ENCODE measurements around the gene PPDPF. TPM values are rescaled to one million over a fixed set of nuclear protein-coding genes. Genes with fewer than 3 reads are reported as not detected.

PPDPF gene
- total RNA-seq, 1 experiment from 2014 or later, result 263 TPM

DNA sequence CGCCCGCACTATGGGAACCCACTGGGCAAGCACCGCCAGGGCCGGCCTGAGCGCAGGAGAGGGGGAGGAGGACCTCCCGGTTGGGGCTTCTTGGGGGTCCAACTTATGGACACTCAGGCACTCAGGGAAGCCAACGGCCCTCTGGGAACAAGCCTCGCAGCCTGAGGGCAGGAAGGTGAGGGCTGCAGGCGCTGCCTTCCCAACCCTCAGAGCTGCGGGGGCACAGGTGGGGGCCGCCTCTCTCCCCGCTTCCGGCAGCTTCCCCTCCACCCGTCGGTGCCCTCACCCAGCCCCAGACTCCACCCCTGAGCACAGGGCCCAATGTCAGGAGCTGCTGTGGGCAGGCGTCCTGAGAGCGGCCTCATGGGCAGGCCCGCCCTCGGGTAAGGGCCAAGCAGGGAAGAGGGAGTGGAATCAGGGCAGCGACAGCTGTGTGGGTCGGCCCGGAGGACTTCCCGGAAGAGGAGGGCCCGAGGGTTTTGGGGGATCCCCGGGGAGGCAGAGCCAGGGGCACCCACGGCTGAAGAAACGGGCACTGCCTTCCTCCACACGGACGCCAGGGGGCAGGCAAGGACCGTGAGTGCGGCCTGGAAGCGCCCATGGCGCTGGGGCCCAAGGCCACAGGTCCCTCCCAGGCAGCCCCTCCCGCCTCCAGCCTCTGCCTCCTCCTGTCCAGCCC is 17.1 kb downstream of the PPDPF start:
- peak; percentile 78 for DNase-seq (ENCODE audit: low read depth)

DNA sequence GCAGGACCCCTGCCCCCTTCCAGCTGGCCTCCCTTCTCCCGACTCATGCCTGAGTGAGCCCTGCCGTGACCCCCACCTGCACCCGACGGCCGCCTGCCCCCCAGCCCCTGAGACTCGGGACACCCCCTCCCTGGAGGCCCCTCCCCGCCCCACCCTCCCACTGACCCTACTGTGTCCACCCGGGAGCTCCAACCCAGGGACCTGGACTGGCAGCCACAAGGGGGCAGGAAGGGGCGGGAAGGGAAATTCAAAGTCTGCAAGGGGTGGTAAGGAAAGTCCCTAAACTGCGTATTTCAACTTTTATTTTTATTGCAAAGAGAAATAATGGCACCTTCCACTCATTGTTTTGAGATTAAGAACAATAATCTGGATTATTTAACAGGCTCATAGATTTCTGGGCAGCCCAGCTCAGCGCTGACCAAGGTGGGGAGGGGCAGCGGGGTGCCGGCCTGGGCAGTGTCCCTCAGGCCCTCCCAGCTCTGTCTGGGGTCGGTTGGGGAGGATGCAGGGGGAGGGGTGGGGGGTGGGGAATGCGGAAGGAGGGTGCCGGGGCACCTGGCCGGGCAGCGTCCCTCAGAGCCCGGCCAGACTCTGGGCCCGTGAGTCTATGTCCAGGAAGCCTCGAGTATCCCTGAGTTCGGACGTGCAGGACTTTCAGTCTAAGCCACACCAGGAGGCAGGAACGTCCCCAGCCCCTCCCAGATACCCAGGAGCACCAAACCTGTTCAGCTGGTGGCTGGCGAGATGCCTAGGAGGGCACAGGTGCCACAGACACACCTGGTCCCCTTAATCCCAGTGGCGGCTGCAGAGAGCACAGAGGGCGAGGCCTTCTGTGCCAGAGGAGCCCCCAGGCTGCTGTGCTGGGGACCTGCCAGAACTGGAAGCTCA is 17.9 kb downstream of the PPDPF start:
- no peak for DNase-seq (ENCODE audit: low read depth)

DNA sequence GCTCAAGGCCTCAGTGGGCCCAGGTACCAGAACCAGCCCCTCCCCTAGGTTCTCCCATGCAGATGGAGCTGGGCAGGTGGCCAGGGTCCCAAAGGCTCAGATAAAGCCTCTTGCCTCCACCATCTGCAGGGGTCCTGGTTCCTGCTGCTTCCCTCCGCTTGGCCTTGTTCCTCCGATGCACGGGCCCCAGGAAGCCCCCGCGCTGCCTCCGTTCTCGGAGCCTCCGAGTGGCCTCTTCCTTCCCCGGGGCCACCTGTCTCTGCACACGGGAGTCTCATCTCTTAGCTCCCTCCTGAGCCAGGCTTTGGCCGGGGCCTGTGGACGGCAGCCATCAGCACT is 18.5 kb downstream of the PPDPF start:
- DNase-seq (ENCODE audit: low read depth), result no peak

DNA sequence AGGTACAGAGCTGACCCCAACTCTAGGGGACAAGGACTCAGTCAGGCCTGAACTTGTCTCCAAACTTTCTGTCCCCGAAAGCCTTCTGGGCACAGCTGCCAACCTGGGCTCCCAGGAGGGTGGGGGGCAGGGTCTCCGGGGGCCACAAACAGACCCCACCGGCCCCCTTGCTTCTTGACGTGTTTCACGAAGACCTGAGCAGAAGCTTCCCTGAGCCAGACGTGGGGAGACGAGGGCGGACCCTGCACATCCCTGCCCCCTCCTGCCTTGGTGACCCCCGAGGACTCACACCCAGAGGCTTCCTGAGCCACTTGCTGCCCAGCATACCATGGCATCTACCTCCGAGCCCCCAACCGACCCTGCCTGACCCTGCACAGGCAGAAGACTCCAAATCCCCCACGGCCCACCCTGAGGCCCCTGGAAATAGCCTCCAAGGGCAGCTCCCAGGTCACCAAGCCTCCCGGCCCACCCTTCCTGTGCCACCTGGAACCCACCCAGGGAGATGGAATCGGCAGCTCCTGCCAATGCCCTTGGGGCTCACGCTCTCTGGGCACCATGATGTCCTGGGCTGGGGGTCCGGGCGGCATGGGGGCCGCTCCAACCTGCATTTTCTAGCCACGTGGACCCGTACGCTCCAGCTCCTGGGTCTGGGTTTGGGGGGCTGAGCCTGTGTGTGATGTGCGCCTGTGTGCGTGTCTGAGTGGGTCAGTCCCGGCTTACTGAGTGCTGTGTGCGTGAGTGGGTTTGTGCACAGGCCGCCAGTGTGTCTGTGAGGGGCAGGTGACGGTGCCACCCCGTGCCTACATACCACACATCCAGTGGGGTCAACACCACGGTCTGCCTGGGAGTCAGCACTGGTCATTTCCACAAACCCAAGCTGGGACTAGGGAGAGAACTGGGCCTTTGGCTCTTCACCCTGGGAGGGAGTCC is 19.1 kb downstream of the PPDPF start:
- DNase-seq (ENCODE audit: low read depth), result no peak

DNA sequence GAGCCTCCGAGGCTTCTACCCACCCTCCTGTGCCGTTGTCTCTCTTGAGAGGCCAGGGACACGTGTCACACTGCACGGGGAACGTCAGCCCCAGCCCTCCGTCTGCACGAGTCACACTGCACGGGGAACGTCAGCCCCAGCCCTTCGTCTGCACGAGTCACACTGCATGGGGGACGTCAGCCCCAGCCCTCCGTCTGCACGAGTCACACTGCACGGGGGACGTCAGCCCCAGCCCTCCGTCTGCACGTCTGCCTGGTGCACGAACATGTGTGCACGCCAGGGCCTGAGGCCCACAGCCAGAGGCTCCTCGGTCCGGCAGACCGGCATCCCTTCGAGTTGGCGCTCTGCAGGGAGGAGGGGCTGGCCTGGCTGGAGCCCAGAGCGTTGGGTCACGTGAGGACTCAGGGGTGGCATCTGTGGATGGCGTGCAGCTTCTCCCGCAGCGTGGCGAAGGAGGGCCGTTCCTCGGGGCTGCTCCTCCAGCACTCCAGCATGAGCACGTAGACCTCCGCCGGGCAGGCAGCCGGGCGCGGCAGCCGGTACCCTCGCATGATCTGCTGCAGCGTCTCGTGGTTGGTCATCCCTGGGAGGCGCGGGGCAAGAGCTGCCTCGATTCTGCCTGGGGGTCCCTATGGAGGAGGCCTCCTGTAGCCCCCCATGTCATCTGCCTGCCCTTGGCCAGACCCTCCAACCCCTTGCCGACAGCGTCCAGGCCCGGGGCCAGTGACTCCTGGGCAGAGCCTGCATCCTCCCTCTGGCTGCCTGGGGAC is 20.0 kb downstream of the PPDPF start:
- DNase-seq (ENCODE audit: low read depth), result peak; percentile 28

DNA sequence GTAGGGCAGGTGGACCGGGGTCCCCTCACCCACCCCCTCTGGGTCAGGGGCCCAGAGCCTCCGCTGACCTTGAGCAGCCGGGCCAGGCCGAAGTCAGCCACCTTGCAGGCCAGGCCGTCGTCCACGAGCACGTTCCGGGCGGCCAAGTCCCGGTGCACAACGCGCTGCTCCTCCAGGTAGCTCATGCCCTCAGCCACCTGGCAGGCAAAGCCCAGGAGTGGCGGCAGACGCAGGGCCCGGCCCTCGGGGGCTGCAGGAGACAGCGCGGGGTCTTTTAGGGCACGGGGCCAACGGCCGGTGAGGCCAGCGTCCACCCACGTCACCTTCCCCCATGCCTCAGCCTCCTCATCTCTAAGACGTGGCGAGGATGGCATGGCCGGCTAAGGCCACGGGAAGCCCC is 20.8 kb downstream of the PPDPF start:
- no peak for DNase-seq (ENCODE audit: low read depth)

DNA sequence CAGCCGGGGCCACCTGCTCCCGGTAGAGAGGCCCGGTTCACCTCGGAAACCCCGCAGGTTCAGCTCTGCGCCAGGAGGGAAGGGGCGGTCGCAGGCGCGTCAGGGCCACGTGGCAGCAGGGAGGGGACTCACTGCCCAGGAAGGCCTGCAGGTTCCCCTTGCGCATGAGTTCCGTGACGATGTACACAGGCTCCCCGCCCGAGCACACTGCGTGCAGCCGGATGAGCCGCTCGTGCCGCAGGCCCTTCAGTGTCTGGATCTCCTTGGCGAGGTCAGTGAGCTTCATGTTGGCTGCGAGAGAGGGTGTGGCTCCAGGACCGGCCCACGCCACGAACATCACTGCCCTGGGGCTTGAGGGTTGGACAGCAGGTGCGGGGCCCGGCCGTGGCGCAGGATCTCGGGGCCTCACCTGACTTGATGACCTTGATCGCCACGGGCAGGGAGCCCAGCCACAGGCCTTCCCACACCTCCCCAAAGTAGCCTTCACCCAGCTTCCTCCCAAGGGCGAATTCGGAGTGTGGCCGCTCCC is 21.5 kb downstream of the PPDPF start:
- DNase-seq (ENCODE audit: low read depth), result no peak

DNA sequence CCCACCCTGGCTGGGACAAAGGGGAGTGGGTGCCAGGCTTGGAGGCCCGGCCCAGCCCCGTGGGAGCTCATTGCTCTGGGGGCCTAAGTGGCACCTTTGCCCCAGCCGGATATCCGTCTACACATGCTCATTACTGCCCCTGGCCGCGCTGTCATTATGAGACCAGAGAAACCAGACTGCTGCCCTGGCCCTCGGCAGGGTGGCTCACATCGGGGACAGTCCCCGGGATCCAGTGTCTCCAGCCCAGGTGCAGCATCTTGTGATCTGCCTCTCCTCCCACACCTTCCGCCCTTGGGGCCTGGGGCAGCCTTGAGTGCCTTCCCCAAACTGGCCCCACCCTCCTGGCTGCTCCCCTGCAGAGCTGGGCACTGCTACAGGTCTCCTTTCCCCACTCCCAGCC is 22.1 kb downstream of the PPDPF start:
- DNase-seq (ENCODE audit: low read depth), result no peak

DNA sequence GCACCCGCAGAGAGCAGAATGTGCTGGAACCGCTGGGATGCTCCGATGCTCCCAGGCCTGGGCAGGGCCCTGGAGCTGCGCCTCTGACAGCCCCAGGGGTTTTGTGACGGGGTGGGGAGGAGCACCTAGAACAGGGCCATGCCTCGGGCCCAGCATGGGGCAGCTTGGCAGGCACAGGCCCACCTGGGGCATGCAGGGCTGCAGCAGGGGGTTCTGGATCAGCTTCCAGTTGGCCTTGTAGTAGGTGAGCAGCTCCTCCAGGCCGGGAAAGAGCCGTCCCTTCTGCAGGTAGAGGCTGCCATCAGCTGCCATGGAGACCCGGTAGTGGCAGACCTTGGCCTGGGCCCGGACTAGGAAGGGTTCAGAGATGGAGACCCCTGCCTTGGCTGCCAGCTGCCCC is 22.6 kb downstream of the PPDPF start:
- DNase-seq (ENCODE audit: low read depth), result no peak

DNA sequence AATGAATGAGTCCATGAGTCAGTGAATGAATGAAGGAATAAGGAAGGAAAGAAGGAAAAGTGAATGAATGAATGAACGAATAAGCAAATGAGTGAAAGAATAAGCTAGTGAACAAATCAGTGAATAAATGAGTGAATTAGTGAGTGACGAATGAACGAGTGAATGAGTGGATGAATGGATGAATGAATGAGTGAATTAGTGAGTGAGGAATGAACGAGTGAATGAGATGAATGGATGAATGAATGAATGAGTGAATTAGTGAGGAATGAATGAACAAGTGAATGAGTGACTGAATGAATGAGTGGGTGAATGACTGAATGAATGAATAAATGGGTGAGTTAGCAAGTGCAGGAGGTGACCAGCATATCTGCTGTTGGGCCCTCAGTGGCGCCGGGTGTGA is 23.2 kb downstream of the PPDPF start:
- no peak for DNase-seq (ENCODE audit: low read depth)

DNA sequence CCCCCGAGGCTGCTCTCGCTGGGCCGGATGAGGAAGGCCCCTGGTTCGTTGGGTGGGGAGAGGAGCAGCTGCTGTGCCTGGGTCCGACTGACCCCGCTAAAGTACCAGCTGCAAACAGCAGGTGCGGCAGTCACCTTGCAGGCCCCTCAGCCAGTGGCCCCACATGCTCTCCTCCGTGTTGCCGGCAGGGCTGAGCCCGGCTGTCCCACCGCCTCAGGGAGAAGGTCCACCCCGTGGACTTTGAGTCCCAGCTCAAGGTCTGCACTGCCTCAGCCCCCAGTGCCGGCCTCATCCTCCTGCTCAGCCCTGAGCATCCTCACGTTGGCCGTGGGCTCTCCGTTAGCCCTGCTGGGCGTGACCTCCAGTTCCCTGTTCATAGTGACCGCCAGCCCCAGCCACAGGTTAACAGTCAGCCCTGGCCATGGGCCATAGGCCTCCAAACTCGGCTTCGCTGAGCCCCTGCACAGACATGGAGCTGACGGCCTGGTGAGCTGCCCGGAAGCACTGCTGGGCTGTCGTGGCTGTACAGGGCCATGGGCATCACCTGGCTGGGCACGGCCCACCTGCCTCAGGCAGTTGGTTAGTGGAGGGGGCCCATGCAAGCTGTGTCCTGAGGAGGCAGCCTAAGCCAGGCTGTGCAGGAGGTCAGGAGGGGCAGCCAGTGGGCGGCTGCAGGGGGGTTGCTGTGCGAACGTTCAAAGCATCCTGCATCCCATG is 23.8 kb downstream of the PPDPF start:
- DNase-seq (ENCODE audit: low read depth), result no peak

DNA sequence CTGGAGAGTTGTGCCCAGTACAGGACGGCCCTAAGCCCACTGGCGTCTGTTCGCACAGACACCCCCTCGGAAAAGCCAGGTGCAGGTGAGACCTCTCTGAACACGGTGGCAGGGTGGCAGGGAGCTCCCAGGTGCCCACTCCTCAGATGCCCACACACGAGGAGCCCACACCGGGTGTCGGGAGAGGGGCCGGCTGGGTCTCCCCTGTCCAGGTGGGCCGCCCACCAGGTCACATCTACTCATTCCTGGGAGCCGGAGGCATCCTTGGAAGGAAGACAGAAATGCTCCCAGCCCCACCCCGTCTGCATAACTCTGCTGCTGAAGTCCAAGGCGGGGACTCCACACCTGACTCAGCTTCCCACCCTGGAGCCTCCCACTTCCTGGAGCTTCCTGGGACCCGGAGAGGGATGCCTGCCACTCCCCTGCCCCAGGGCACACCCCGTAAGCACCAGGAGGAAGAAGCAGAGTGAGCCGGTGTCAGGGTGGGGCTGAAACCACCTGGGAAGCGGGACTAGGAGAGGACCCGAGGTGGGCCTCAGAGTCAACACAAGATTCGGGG is 24.5 kb downstream of the PPDPF start:
- peak; percentile 74 for DNase-seq (ENCODE audit: low read depth)

DNA sequence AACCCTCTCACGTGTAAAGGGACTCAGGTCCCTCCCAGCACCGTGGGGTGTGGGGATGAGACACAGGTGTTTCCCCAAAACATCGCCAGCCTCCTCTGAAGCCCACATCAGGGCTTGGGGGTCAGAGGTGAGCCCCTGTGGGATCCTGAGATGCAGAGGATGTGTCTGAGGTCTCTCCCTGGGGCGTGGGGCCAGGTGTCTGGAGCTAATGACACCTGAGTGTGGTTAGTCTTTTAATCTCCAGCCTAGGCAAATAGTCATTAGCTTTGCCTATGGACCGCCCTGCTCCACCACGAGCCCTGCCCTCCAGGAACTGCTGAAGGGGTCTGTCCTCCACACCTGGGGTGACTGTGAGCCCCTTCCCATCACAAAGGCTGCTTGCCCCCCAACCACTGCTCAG is 25.2 kb downstream of the PPDPF start:
- DNase-seq (ENCODE audit: low read depth), result no peak

DNA sequence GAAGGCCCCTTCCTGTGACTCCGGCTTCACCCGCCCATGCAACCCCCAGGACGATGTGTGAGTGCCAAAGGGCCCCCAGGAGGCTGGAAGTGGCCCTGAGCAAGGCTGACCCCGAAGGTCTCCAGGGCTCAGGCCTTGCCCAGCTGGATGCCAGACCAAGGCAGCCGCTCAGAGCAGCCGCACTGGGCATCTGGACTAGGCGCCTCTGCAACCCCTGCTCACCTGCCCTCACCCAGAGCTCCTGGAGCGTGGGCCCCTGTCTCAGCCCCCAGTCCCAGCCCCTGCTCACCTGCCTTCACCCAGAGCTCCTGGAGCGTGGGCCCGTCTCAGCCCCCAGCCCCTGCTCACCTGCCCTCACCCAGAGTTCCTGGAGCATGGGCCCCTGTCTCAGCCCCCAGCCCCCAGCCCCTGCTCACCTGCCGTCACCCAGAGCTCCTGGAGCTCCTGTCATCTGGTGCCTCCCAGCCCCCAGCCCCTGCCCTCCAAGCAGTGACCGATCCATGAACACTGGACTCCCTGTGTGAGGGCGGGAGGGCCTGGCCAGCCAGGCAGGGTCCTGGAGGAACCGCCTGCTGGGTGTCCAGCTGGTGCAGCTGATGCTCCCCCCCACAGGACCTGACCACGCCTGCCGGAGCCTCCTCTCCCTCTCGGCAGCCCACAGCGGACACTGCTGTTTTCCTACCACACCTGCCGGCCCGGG is 25.8 kb downstream of the PPDPF start:
- DNase-seq (ENCODE audit: low read depth), result no peak

DNA sequence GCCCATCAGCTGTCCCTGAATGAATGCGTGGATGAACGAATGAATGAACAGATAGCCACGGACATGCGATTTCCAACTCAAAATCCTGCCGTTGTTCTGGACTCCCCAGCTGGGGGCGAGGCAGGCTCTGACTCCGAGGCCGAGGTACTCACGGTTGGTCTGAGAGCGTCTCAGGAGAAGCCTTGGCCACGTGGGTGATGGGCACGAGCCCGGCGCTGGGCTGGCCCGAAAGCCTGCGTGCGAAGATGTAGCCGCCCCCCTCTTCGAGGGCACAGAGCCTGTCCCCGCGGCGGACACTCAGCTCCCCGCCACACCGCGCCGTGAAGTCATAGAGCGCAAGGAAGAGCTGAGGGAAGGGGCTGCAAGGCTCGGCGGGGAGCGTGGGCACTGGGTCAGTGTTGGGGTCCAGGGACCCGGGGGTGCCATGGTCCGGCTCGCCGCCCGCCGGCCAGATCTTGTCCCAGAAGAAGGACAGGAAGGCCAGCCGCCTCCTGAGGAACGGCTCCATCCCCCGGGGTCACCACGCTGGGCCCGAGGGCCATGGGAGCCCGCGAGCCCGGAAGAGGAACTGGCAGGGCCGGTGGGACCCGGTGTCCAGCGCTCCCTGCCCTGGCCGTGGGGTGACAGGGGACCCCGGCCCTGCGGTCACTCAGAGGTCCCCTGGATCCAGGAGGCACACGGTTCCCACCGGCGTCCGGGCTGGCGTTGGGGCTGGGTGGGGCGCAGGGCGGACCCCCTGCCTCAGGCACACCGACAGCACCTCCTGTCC is 26.6 kb downstream of the PPDPF start:
- DNase-seq (ENCODE audit: low read depth), result no peak

DNA sequence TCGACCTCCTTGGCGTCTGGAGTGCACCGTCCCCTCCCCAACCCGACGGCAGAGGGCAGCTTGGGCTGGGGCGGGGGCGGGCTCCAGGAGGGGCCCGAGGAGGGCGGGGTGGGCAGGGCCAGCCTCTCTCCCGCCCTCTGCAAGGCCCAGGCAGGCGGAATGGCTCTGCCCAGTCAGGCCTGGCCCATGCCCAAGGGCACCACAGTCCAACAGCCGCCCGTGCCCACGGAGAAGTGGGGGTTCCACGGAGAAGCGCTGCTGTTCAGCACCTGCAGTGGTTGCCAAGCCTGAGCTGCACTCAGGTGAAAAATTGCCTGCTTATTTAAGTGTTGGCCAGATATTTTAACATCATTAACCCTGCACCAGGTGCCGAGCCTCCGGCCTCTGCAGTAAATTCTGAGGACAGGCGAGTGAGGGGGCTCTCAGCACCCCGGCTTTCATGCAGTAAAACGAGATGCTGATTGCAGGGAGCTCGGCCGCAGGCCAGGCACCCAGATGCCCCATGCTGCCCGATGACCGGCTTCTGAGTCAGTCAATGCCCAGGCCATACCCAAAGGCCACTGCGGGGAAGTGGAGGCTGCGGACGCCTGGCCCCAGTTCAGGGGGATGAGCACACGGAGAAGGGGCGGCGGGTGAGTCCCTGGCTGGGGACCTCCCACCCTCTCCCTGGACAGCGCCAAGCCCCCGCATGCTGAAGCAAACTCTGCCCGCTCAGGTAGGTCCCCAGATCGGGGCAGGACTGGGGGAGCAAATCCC is 27.3 kb downstream of the PPDPF start, which contains the start of gene SRMS:
Gene SRMS (minus strand): TSS at position 25 of the 756 bp plus-strand sequence. CDS start 286 bp downstream, outside the sequence.
- DNase-seq (ENCODE audit: low read depth), result no peak

DNA sequence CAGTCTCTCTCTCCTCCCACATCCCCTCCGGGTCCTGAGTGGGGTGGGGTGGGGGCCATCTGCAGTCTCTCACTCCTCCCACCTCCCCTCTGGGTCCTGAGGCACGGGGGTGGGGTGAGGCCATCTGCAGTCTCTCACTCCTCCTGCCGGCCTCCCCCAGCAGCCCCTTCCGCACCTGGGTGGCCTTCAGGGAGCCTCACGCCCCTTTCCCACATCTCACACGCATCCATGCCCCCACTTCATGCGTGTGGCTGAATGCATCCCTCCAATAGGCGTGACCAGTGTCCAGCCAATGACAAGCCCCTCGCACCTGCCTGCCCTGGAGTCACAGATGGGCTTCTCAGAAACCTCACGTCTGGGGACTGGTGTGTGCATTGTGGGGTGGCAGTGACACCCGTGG is 28.0 kb downstream of the PPDPF start:
- no peak for DNase-seq (ENCODE audit: low read depth)

DNA sequence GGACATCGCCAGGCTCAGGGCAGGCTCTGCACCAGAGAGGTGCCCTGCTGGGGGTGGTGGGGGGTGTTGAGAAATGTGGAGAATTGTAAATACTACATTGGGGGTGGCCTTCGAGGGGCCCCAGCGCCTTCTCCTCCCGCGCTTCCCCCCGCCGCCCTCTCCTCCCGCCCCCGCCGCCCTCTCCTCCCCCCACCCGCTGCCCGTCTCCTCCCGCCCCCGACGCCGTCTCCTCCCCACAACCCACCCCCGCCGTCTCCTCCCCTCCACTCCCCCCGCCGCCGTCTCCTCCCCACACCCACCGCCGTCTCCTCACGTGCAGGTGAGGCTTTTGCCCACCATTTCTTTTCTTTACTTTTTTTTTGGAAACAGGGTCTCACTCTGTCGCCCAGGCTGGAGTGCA is 28.5 kb downstream of the PPDPF start:
- DNase-seq (ENCODE audit: low read depth), result no peak
